Fibroblast of skin of right biceps (primary cell): ENCODE measurements around the gene ZNF474.

Experiments
- DNase-seq: peaks from one replicate; pipeline ENCODE4 v3.0.0-alpha.2; 2013

Gene ZNF474

GRCh38 chr5:122154910-122155309 is 25.6 kb downstream of the ZNF474 start:
- DNase-seq, result peak; percentile 86

DNA sequence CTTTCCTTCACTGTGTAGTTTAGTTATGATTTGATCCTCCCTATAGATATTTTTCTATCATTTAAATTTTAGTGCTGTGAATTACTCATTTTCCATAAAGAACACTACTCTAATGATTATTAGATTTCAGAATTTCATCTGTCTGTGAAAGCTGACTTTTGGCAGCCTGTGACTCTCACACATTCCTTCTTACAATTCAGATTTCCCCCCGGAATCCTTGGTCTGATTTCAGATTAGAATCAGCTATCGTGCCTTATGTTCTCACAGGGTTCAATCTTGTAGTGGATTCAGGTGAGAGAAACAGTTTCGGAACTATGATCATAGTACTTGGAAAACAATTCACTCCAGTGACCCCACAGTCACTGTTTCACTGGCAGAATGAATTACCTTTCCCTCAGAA is 26.2 kb downstream of the ZNF474 start:
- no peak for DNase-seq

GRCh38 chr5:122156724-122157325 is 27.5 kb downstream of the ZNF474 start:
- peak; percentile 77 for DNase-seq

- peak; percentile 82 for DNase-seq
These were observed 32.8 kb downstream of the ZNF474 start for GRCh38 chr5:122162100-122162638.

DNA sequence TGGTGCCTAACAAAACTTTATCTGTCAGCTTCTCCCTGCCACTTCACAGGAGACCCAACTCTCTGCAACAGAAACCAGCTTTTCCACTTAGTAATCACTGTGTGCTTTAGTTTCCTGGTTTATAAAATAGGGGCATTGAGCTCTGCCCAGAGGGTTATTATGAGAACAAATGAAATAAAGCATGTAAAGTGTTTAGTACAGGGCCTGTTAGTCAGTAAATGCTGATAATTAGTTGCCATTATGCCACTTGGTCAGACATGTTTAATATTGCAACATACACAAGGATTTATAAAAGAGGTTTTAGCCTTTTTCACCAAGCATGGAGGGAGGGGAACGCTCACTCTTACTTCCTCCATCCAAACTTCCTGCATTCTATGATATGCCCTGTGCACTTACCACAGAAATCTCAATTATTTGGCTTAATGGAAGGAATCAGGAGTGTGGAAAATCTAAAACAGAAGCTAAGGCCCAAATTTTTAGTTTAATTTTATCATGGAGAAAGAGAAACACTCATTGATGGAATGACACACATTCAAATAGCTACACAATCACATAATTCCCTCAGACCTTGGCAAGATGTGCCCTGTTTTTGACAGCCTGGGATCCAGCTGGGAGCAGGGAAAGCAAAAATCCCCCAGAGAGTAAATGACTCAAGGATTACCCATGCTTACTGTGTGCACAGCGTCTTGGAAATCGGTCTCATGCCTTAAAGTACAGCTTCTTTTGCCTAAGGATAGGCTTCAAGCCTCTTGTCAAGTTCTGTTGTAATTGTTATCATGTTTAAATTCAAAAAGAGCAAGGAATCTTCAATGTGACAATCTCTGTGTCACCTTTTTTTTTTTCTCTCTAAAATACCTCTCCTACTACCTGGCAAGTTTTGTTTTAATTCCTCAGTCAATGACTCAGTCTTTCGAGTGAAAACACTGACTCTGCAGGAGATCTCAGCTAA is 34.0 kb downstream of the ZNF474 start:
- peak; percentile 99 for DNase-seq

DNA sequence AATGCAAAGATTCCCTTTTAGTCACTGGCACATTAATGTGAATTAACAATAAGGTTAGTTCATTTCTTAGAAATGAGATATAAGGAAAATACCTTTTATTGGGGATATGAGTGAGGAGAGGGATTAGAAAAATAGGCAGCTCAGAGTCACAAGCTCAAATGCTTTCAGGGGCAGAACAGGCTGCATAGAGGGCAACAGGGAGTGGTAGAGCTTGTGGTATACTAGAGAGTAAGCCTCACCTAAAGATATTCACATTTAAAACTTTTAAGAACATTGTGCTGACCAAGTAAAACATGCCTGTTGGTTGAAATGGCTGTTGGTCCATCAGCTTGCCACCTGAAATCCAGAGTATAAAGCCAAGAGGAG is 34.7 kb downstream of the ZNF474 start:
- no peak for DNase-seq

DNA sequence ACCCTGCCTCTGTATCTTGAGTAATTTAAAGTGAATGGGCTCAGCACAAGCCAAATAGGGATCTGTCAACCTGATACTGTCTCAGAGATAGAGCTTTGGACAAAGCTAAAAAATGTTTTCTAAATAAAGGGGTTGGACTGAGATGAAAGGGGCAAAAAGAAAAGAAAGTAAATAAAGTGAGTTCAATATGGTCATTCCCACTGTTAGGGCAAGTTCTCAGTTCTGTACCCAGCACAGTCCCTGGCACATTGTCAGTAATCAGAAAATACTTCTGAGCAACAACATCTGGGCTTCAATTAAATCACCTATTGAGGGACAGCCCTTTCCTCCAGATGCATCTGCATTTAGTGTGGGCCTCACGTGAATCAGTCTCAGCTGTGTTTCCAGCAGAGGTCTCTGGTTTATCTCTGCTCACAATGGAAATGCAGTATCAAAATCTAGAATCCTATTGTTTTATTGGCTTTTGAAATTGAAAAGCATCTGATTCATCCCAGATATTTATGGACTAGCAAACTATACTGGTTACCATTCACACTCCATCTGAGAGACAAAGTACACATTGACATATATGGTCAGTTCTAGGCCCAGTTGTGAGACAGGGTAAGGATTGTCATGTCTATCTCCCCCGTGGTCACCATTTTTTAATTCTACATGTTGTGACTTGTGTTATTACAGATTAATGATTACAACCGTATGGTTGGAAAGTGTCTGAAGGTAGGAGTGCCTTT is 35.6 kb downstream of the ZNF474 start:
- no peak for DNase-seq

GRCh38 chr5:122165559-122166078 is 36.3 kb downstream of the ZNF474 start:
- DNase-seq, result peak; percentile 94

- DNase-seq, result no peak
These were observed 40.2 kb downstream of the ZNF474 start for GRCh38 chr5:122169350-122170103.

DNA sequence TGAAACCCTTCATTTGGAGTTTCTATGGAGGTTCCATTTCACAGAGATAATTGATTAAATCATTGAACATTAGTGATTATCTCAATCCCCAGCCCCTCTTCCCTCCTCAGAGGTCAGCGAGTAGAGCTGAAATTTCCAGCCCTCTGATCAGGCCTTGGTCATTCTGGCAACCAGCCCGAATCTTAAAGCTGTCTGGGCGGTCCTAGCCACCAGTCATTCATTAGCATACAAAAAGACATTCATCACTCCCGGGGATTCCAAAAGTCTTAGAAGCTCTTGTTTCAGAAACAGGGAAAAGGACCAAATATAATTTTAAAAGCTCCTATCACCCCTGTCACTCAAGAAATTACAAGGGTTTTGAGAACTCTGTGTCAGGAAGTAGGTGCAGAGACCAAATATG is 41.3 kb downstream of the ZNF474 start:
- DNase-seq, result peak; percentile 66

- no peak for DNase-seq
These were observed 42.9 kb downstream of the ZNF474 start for GRCh38 chr5:122172207-122172606.

DNA sequence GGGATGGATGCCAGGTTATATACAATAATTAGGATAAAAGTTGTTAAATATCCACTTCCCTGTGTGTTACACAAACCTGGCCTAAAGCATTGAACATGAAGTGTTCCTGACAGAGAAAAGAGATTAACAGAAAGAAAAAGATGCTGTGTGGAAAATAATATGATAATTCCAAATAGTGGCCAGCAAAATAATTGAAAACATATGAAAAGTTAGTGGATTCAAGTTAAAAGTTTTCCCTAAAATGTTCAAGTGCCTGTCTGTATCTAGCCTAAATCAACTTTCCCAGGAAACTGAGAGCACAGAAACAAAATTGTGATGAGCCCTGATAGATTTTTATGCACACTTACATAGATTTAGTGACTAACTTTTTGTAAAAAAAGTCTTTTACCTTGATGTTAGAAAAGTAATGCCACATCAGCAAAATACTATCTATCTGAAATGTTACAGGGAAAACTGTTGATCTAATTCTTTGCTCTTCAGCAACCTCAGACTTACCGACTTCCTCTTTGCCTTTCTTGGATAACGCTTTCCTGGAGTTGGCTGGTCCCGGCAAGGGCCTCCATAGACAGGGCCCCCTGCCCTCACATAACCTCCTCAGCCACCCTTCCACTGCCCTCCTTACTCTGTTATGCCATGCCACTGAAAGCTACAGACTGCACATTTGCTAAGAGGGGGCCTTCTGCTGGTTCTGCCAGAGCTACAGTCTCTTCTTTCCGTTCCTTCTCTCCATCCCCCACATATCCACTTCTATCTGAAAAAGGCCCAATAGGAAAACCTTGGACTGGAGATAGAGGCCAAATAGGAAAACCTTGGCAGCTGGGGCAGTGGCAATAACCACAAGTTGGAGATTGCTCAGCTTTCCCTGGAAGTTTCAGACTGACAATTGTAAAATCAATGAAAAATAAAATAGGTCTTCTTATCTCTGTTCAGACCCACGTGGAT is 44.4 kb downstream of the ZNF474 start:
- DNase-seq, result no peak

DNA sequence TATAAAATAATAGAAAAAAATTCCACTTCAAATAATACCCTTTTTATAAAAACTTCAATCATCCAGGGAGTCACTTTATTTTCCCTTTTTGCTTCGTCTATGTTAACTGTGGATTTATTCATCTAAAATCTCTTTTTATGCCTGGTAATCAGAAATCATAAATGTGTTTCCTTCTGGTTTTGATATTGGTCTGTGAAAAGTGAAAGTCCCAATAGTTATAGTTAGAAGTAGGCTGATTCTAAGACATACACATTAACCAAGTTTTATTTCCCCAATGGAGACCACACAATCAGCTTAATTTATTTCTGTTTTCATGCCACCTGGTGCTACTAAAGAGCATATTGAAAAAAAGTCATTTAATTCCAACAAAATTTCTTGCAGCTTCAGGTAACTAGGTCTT is 45.7 kb downstream of the ZNF474 start:
- no peak for DNase-seq

DNA sequence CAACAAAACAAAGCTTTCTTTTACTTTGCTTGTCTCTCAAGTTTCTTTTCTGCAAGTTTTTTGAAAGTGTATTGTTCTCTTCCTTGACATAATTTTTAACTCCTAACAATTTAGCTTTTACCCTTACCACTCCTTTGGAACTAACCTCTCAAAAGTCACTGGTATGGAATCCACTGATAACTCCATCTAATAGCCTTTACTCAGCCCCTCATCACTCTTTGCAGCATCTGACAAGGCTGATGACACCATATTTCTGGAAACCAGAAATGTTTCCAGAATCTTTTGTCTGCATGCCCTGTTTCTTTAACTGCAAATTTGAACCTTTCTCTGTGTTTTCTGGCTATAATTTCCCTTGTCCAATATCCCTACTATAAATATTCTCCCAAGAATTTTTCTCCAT is 46.5 kb downstream of the ZNF474 start:
- DNase-seq, result peak; percentile 74

DNA sequence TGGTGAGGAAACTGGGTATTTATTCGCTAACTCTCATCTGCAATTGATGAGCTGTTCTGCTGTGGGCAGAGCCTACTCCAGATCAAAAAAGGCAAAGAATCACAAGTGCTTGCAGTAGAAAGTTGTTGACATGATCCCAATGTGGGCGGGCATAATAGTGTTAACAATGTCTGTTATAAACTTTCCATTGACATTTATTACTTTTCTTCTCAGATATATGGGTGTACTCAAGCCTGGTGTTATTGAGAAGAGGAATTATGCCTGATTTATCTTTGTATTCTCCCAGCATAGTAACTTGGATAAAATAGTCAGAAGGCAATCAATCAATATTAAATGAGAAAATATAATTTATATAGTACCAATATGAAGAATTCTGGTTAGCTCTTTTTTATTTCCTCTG is 47.8 kb downstream of the ZNF474 start:
- no peak for DNase-seq

GRCh38 chr5:122179701-122180100 is 50.4 kb downstream of the ZNF474 start:
- no peak for DNase-seq

GRCh38 chr5:122180146-122180712 is 50.9 kb downstream of the ZNF474 start:
- no peak for DNase-seq

GRCh38 chr5:122180863-122181548 is 51.7 kb downstream of the ZNF474 start:
- DNase-seq, result peak; percentile 97

DNA sequence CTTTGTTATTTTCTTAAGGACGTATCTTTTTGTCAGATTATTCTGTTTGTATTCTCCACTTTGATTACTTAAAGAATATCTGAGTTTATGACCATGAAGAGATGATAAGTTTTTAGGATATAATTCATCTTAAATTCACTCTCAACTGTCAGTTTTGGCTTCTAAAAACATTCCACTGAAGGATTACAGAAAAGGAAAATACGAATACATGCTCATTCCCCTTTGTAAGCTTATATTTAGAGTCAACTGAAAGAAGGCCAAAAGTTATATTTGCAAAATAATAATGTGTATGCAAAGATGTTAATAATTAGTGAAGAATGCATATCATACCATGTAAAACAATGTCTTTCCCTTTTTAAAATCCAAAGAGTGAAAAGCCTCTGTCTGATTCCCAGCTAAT is 52.5 kb downstream of the ZNF474 start:
- DNase-seq, result no peak

- peak; percentile 88 for DNase-seq
These were observed 53.2 kb downstream of the ZNF474 start for GRCh38 chr5:122182491-122182921.
